ENCODE results near the gene SRGAP1.

SRGAP1 gene

GRCh38 chr12:63907561-63907960 is 63.1 kb downstream of the SRGAP1 start:
- Histone ChIP-seq H4K12ac (ENCODE audit: low read depth, low read length) (no peak overlapping the region), H3K23ac (ENCODE audit: low read length) (no peak overlapping the region), H3K18ac (ENCODE audit: low read length) (no peak overlapping the region), H3K4me2 (ENCODE audit: low read length) (no peak overlapping the region), H2AFZ (ENCODE audit: insufficient read depth, low read length, poor library complexity) (no peak overlapping the region), H3K27me3 (ENCODE audit: insufficient read depth, low read length) (no peaks in the 10 kb centered on the region), H3K27ac (ENCODE audit: low read depth, low read length) (no peak overlapping the region), H3K4ac (ENCODE audit: low read depth, low read length) (no peak overlapping the region), H3K4me1 (ENCODE audit: control insufficient read depth in 1 of 2, insufficient read depth in 2 of 2, low read length in 2 of 2) (peaks cover 3 to 8% of the 10 kb centered on the region in 2 experiments), H3K36me3 (ENCODE audit: control insufficient read depth in 1 of 2, insufficient read depth in 2 of 2, low read length in 2 of 2) (no peaks in the 10 kb centered on the region), H3K14ac (ENCODE audit: low read length) (no peak overlapping the region), H2AK5ac (ENCODE audit: low read length) (no peak overlapping the region), H3K79me1 (ENCODE audit: low read length) (peaks cover 6% of the 10 kb centered on the region), H2BK12ac (ENCODE audit: low read length) (no peak overlapping the region), H3K9me3 (ENCODE audit: insufficient read depth, low read depth, low read length) (no peaks in the 10 kb centered on the region), H3K4me3 (ENCODE audit: low read depth, low read length) (no peak overlapping the region), H4K91ac (ENCODE audit: low read depth, low read length) (no peak overlapping the region), H3K9ac (ENCODE audit: low read length) (no peak overlapping the region), H3K79me2 (ENCODE audit: control insufficient read depth, insufficient read depth, low read length, poor library complexity) (no peaks in the 10 kb centered on the region), H2BK120ac (ENCODE audit: insufficient read depth, low read length, poor library complexity) (no peak overlapping the region), H2BK5ac (ENCODE audit: low read depth, low read length, poor library complexity) (no peak overlapping the region), H4K8ac (ENCODE audit: low read depth, low read length) (no peak overlapping the region)
- no CpG with 5 or more reads among the region's 2 CpGs for WGBS (ENCODE audit: extremely low coverage, insufficient coverage, insufficient read length)
- no peak for DNase-seq

- Histone ChIP-seq H2BK120ac (ENCODE audit: insufficient read depth, low read length, poor library complexity) (no peak overlapping the region), H2AFZ (ENCODE audit: insufficient read depth, low read length, poor library complexity) (no peak overlapping the region), H2AK5ac (ENCODE audit: low read length) (no peak overlapping the region), H3K9ac (ENCODE audit: low read length) (no peak overlapping the region), H3K14ac (ENCODE audit: low read length) (no peak overlapping the region), H3K36me3 (ENCODE audit: control insufficient read depth in 1 of 2, insufficient read depth in 2 of 2, low read length in 2 of 2) (no peaks in the 10 kb centered on the region), H2BK5ac (ENCODE audit: low read depth, low read length, poor library complexity) (no peak overlapping the region), H3K4me3 (ENCODE audit: low read depth, low read length) (no peak overlapping the region), H3K27me3 (ENCODE audit: insufficient read depth, low read length) (no peaks in the 10 kb centered on the region), H3K79me1 (ENCODE audit: low read length) (peaks cover 2% of the 10 kb centered on the region), H4K8ac (ENCODE audit: low read depth, low read length) (no peak overlapping the region), H4K12ac (ENCODE audit: low read depth, low read length) (no peak overlapping the region), H3K79me2 (ENCODE audit: control insufficient read depth, insufficient read depth, low read length, poor library complexity) (no peaks in the 10 kb centered on the region), H3K4ac (ENCODE audit: low read depth, low read length) (no peak overlapping the region), H3K4me2 (ENCODE audit: low read length) (no peak overlapping the region), H3K27ac (ENCODE audit: low read depth, low read length) (no peak overlapping the region), H3K23ac (ENCODE audit: low read length) (no peak overlapping the region), H4K91ac (ENCODE audit: low read depth, low read length) (no peak overlapping the region), H2BK12ac (ENCODE audit: low read length) (no peak overlapping the region), H3K9me3 (ENCODE audit: insufficient read depth, low read depth, low read length) (no peaks in the 10 kb centered on the region), H3K4me1 (ENCODE audit: control insufficient read depth in 1 of 2, insufficient read depth in 2 of 2, low read length in 2 of 2) (peaks cover 0 to 6% of the 10 kb centered on the region in 2 experiments), H3K18ac (ENCODE audit: low read length) (no peak overlapping the region)
- no CpG with 5 or more reads among the region's 1 CpG for WGBS (ENCODE audit: extremely low coverage, insufficient coverage, insufficient read length)
- DNase-seq = no peak
These were observed 65.2 kb downstream of the SRGAP1 start for GRCh38 chr12:63909746-63910145.

- Histone ChIP-seq H3K79me1 (ENCODE audit: low read length) (peaks cover 2% of the 10 kb centered on the region), H3K14ac (ENCODE audit: low read length) (no peak overlapping the region), H3K9ac (ENCODE audit: low read length) (no peak overlapping the region), H2BK120ac (ENCODE audit: insufficient read depth, low read length, poor library complexity) (no peak overlapping the region), H4K8ac (ENCODE audit: low read depth, low read length) (no peak overlapping the region), H2AFZ (ENCODE audit: insufficient read depth, low read length, poor library complexity) (no peak overlapping the region), H3K4ac (ENCODE audit: low read depth, low read length) (no peak overlapping the region), H3K9me3 (ENCODE audit: insufficient read depth, low read depth, low read length) (no peaks in the 10 kb centered on the region), H3K23ac (ENCODE audit: low read length) (no peak overlapping the region), H2BK5ac (ENCODE audit: low read depth, low read length, poor library complexity) (no peak overlapping the region), H2BK12ac (ENCODE audit: low read length) (no peak overlapping the region), H3K27ac (ENCODE audit: low read depth, low read length) (no peak overlapping the region), H3K36me3 (ENCODE audit: control insufficient read depth in 1 of 2, insufficient read depth in 2 of 2, low read length in 2 of 2) (no peaks in the 10 kb centered on the region), H3K18ac (ENCODE audit: low read length) (no peak overlapping the region), H3K79me2 (ENCODE audit: control insufficient read depth, insufficient read depth, low read length, poor library complexity) (no peaks in the 10 kb centered on the region), H3K4me1 (ENCODE audit: control insufficient read depth in 1 of 2, insufficient read depth in 2 of 2, low read length in 2 of 2) (no peaks in the 10 kb centered on the region), H4K12ac (ENCODE audit: low read depth, low read length) (no peak overlapping the region), H4K91ac (ENCODE audit: low read depth, low read length) (no peak overlapping the region), H3K4me2 (ENCODE audit: low read length) (no peak overlapping the region), H3K27me3 (ENCODE audit: insufficient read depth, low read length) (no peaks in the 10 kb centered on the region), H2AK5ac (ENCODE audit: low read length) (no peak overlapping the region), H3K4me3 (ENCODE audit: low read depth, low read length) (no peak overlapping the region)
- no peak for DNase-seq
- WGBS (ENCODE audit: extremely low coverage, insufficient coverage, insufficient read length) = no CpG with 5 or more reads among the region's 4 CpGs
These were observed 66.8 kb downstream of the SRGAP1 start for GRCh38 chr12:63911341-63911740.

- Histone ChIP-seq H3K79me2 (ENCODE audit: control insufficient read depth, insufficient read depth, low read length, poor library complexity) (no peaks in the 10 kb centered on the region), H3K18ac (ENCODE audit: low read length) (no peak overlapping the region), H3K9ac (ENCODE audit: low read length) (no peak overlapping the region), H2BK120ac (ENCODE audit: insufficient read depth, low read length, poor library complexity) (no peak overlapping the region), H3K4ac (ENCODE audit: low read depth, low read length) (no peak overlapping the region), H3K27me3 (ENCODE audit: insufficient read depth, low read length) (no peaks in the 10 kb centered on the region), H3K4me1 (ENCODE audit: control insufficient read depth in 1 of 2, insufficient read depth in 2 of 2, low read length in 2 of 2) (no peaks in the 10 kb centered on the region), H4K8ac (ENCODE audit: low read depth, low read length) (no peak overlapping the region), H3K36me3 (ENCODE audit: control insufficient read depth in 1 of 2, insufficient read depth in 2 of 2, low read length in 2 of 2) (no peaks in the 10 kb centered on the region), H3K4me3 (ENCODE audit: low read depth, low read length) (no peak overlapping the region), H3K9me3 (ENCODE audit: insufficient read depth, low read depth, low read length) (no peaks in the 10 kb centered on the region), H3K23ac (ENCODE audit: low read length) (no peak overlapping the region), H2BK5ac (ENCODE audit: low read depth, low read length, poor library complexity) (no peak overlapping the region), H3K79me1 (ENCODE audit: low read length) (peaks cover 2% of the 10 kb centered on the region), H4K12ac (ENCODE audit: low read depth, low read length) (no peak overlapping the region), H3K4me2 (ENCODE audit: low read length) (no peak overlapping the region), H4K91ac (ENCODE audit: low read depth, low read length) (no peak overlapping the region), H2AK5ac (ENCODE audit: low read length) (no peak overlapping the region), H2AFZ (ENCODE audit: insufficient read depth, low read length, poor library complexity) (no peak overlapping the region), H3K14ac (ENCODE audit: low read length) (no peak overlapping the region), H3K27ac (ENCODE audit: low read depth, low read length) (no peak overlapping the region), H2BK12ac (ENCODE audit: low read length) (no peak overlapping the region)
- no peak for DNase-seq
- WGBS (ENCODE audit: extremely low coverage, insufficient coverage, insufficient read length) = no CpG with 5 or more reads among the region's 2 CpGs
These were observed 68.2 kb downstream of the SRGAP1 start for GRCh38 chr12:63912651-63913050.
